Stomach (tissue), 4 donors: ENCODE results near the gene LARP1B.

Experiments
- CTCF ChIP-seq, 7 experiments: fragments of 450-650 bp in 4 of 7; fragments of 200-600 bp in 3 of 7; sonication (generic) in 3 of 7; IDR thresholded peaks; one replicate each; pipeline ENCODE4 v1.5.1; 2016 to 2019; ENCODE audit warnings: antibody characterized with exemption in 7 of 7, control low read depth in 2 of 7, mild to moderate bottlenecking in 1 of 7
- POLR2A ChIP-seq, 4 donors: fragments of 450-650 bp; IDR thresholded peaks; one replicate each; pipeline ENCODE4 v1.6.1; 2016; ENCODE audit warnings: antibody characterized with exemption in 4 of 4, control low read depth in 2 of 4, mild to moderate bottlenecking in 1 of 4, moderate library complexity in 1 of 4
- POLR2AphosphoS5 ChIP-seq, 3 donors: sonication (generic); formaldehyde crosslinking; IDR thresholded peaks; one replicate each; pipeline ENCODE4 v1.6.1; 2016; ENCODE audit warnings: antibody characterized with exemption in 3 of 3

GRCh38 chr4:128155231-128155855, 94.2 kb downstream of the LARP1B start:
- no peak for TF ChIP-seq CTCF (IDR thresholded peaks at IDR 0.05)
- TF ChIP-seq POLR2AphosphoS5 (IDR thresholded peaks at IDR 0.05) = no peak
- no peak for TF ChIP-seq POLR2A (IDR thresholded peaks at IDR 0.05)
